HepG2 (cell line): ENCODE data around the gene PRR35. TPM values are rescaled to one million over a fixed set of nuclear protein-coding genes. Genes with fewer than 3 reads are reported as not detected.

Experiments used
- ATAC-seq: fragments of 200-7000 bp; cut with Tn5 transposase; 3 replicates; pipeline ENCODE4 v1.9.1; 2020; ENCODE audit warnings: mild to moderate bottlenecking, moderate library complexity
- BruUV-seq: library from RNA; stranded (reverse); fragments of 400-500 nt; replicated peaks from 2 replicates; lab custom pipeline; 2021; lab: Mats Ljungman, UMichigan
- CTCF ChIA-PET: fragments of 300-600 bp; formaldehyde crosslinking; extraction: SDS; loops from one replicate; lab custom pipeline; 2021; ENCODE audit warnings: low total read pairs, inconsistent platforms, low intra/inter-chr PET ratio; lab: Yijun Ruan, JAX
- POLR2A ChIA-PET: fragments of 350-600 bp; sonication (Branson Sonifier 250); formaldehyde crosslinking; loops from one replicate; lab custom pipeline; 2020; ENCODE audit warnings: antibody characterized with exemption, inconsistent platforms; lab: Yijun Ruan, JAX
- DNase-seq: peaks from one replicate; pipeline ENCODE4 v3.0.0-alpha.2; 2015; ENCODE audit warnings: low spot score
- FAIRE-seq: peaks from 3 replicates; lab custom pipeline; 2011; peaks lifted over from hg19 to GRCh38; lab: Jason Lieb, UNC
- H2AFZ ChIP-seq: one replicate; pipeline ENCODE4 v1.6.1; 2011; ENCODE audit warnings: low read length, inconsistent platforms
- H3K27ac ChIP-seq: fragments of 300-600 bp; 3 replicates; pipeline ENCODE4 v1.8.0; 2011; ENCODE audit warnings: mixed run types, mild to moderate bottlenecking, mixed read lengths, low read length, inconsistent platforms; ENCODE audit not compliant: insufficient read depth; ENCODE audit errors: extremely low read length
- H3K27me3 ChIP-seq, 2 experiments: fragments of 200-600 bp in 1 of 2; 2 replicates in 1 of 2; 3 replicates in 1 of 2; pipeline versions ENCODE4 v1.6.0 to v1.8.0; 2011; ENCODE audit warnings: low read length in 2 of 2, mild to moderate bottlenecking in 2 of 2, moderate library complexity in 2 of 2, inconsistent platforms in 1 of 2; ENCODE audit not compliant: insufficient read depth in 2 of 2, control insufficient read depth in 1 of 2
- H3K36me3 ChIP-seq, 2 experiments: fragments of 200-600 bp in 1 of 2; replicated peaks in 1 of 2; 2 replicates in 1 of 2; 3 replicates in 1 of 2; pipeline versions ENCODE4 v1.5.1 to v1.8.0; 2011; ENCODE audit warnings: low read length in 2 of 2, inconsistent platforms in 1 of 2; ENCODE audit not compliant: insufficient read depth in 2 of 2, control insufficient read depth in 1 of 2
- H3K4me1 ChIP-seq: 2 replicates; pipeline ENCODE4 v1.5.1; 2012; ENCODE audit warnings: low read length, inconsistent platforms; ENCODE audit not compliant: insufficient read depth
- H3K4me2 ChIP-seq: 2 replicates; pipeline ENCODE4 v1.6.0; 2011; ENCODE audit warnings: low read depth, low read length, inconsistent platforms
- H3K4me3 ChIP-seq, 3 experiments: fragments of 200-600 bp in 1 of 3; sonication (generic), shearing (Covaris generic) in 1 of 3; replicated peaks in 1 of 3; 2 replicates each; pipeline ENCODE4 v1.5.1; 2011 to 2016; ENCODE audit warnings: low read length in 3 of 3, inconsistent platforms in 2 of 3, low read depth in 2 of 3, mild to moderate bottlenecking in 2 of 3, control low read depth in 1 of 3, mixed read lengths in 1 of 3; ENCODE audit not compliant: insufficient read depth in 1 of 3
- H3K79me2 ChIP-seq: one replicate; pipeline ENCODE4 v1.6.1; 2011; ENCODE audit warnings: low read length, inconsistent platforms; ENCODE audit not compliant: insufficient read depth
- H3K9ac ChIP-seq: 2 replicates; pipeline ENCODE4 v1.6.0; 2011; ENCODE audit warnings: mild to moderate bottlenecking, low read depth, low read length, inconsistent platforms; ENCODE audit not compliant: insufficient read depth
- H3K9me3 ChIP-seq: 2 replicates; pipeline ENCODE4 v1.5.1; 2012; ENCODE audit warnings: mild to moderate bottlenecking, low read length
- H4K20me1 ChIP-seq: 2 replicates; pipeline ENCODE4 v1.6.0; 2011; ENCODE audit warnings: inconsistent platforms, mild to moderate bottlenecking, low read length, moderate library complexity; ENCODE audit not compliant: insufficient read depth
- AGO2 ChIP-seq: fragments of 200-400 bp; formaldehyde crosslinking; optimal IDR thresholded peaks from 2 replicates; pipeline ENCODE3; 2017; ENCODE audit warnings: mild to moderate bottlenecking, low read depth, low read length, moderate library complexity
- AKNA ChIP-seq: sonication (generic); formaldehyde crosslinking; IDR thresholded peaks from 2 replicates; pipeline ENCODE4 v1.4.0; 2020; ENCODE audit warnings: missing genetic modification reagents, borderline replicate concordance
- HNRNPLL ChIP-seq: fragments of 200-400 bp; formaldehyde crosslinking; IDR thresholded peaks from 2 replicates; pipeline ENCODE4 v1.6.1; 2017; ENCODE audit warnings: mild to moderate bottlenecking, low read depth, low read length; ENCODE audit not compliant: poor library complexity, severe bottlenecking
- MLX ChIP-seq: IDR thresholded peaks from 2 replicates; pipeline ENCODE4 v1.6.1; 2016
- PPARG ChIP-seq: conservative IDR thresholded peaks from 2 replicates; pipeline ENCODE4 v1.6.1; 2016; ENCODE audit warnings: missing biosample characterization, missing genetic modification reagents
- ZBTB21 ChIP-seq: sonication (generic); formaldehyde crosslinking; IDR thresholded peaks from 2 replicates; pipeline ENCODE4 v1.4.0; 2020; ENCODE audit warnings: missing genetic modification reagents
- ZBTB25 ChIP-seq: IDR thresholded peaks from 2 replicates; pipeline ENCODE4 v1.6.1; 2018; ENCODE audit warnings: missing genetic modification reagents
- ZNF639 ChIP-seq: conservative IDR thresholded peaks from 2 replicates; pipeline ENCODE4 v1.6.1; 2018; ENCODE audit warnings: missing genetic modification reagents
- ZNF710 ChIP-seq: sonication (generic); formaldehyde crosslinking; IDR thresholded peaks from 2 replicates; pipeline ENCODE4 v1.5.0; 2020; ENCODE audit warnings: mild to moderate bottlenecking, missing genetic modification reagents, borderline replicate concordance
- WGBS: methylation state at CpG from one replicate; pipeline ENCODE4 v1.1.6; 2017; ENCODE audit warnings: low lambda C conversion rate; 5-methylcytosine and 5-hydroxymethylcytosine counted together
- in situ Hi-C: cut with HindIII; loops from 2 replicates; pipeline ENCODE4 v1.10.0; 2017; ENCODE audit warnings: low pct_unique_long_range_greater_than_20kb; ENCODE audit not compliant: extremely low pct_ligation_motif_present
- intact Hi-C: fragments of 100-400 bp; cut with micrococcal nuclease; formaldehyde crosslinking; loops from one replicate; pipeline ENCODE4 v1.10.0; 2022; ENCODE audit not compliant: unreplicated experiment
- polyA plus RNA-seq, 8 experiments: library from polyadenylated mRNA; depleted of rRNA in 3 of 8; stranded (reverse) in 7 of 8; unstranded in 1 of 8; fragments of >200 nt; fragmentation: Illumina TruSeq in 4 of 8; extraction: Trizol in 4 of 8; gene quantifications; 2 replicates each; pipeline versions ENCODE4 v1.2.1 to v1.2.3, GENCODE V29; 2011 to 2016; ENCODE audit warnings: low read depth in 4 of 8, missing spikeins in 1 of 8, mixed read lengths in 1 of 8; ENCODE audit not compliant: insufficient read depth in 1 of 8
- total RNA-seq, 5 experiments: library from RNA; depleted of rRNA; stranded (reverse); fragments of >200 nt; fragmentation: Illumina TruSeq; extraction: Trizol; gene quantifications; 2 replicates each; pipeline ENCODE4 v1.2.3, GENCODE V29; 2016; ENCODE audit warnings: low read depth in 1 of 5

PRR35 gene
- total and polyA plus RNA-seq, 2 of the 13 experiments (the other 11 are each of a cell fraction or from before 2014, with no cell fraction given), result 0.07 to 0.16 TPM

GRCh38 chr16:551210-551609, 9.0 kb upstream of the PRR35 start (continued):
- TF ChIP-seq ZNF710, result no peak
- peak; percentile 20 for TF ChIP-seq AGO2
- peak; percentile 8 for TF ChIP-seq HNRNPLL

GRCh38 chr16:552171-552570, 8.0 kb upstream of the PRR35 start:
- no peaks in the 10 kb centered on the region for H4K20me1 ChIP-seq
- no peaks in the 10 kb centered on the region for H3K79me2 ChIP-seq
- no peaks in the 10 kb centered on the region for H3K9me3 ChIP-seq
- ATAC-seq (no peak), FAIRE-seq (no peak), DNase-seq (no peak)
- BruUV-seq, result no TSS peak
- no peak overlapping the region for H3K4me3 ChIP-seq
- peaks cover 4 to 8% of the 10 kb centered on the region in 2 experiments; a peak in 2 of 5 replicates for H3K36me3 ChIP-seq
- H3K27ac ChIP-seq, result no peak overlapping the region
- H2AFZ ChIP-seq, result no peak overlapping the region
- CTCF ChIA-PET, result no interaction called here
- 98% methylated on average over 16 of the region's 35 CpGs for WGBS
- 0 out of 5 replicates have a peak, but pooled peaks cover 0 to 1% of the 10 kb centered on the region in 2 experiments for H3K27me3 ChIP-seq
- intact Hi-C loops, result no loop called here
- H3K4me2 ChIP-seq, result no peak overlapping the region
- H3K9ac ChIP-seq, result no peak overlapping the region
- in situ Hi-C loops, result no loop called here
- H3K4me1 ChIP-seq, result peaks cover 36% of the 10 kb centered on the region
- POLR2A ChIA-PET, result interaction anchor here (0.5 kb wide), 1 partner anchor 429 kb away, joined by 3 read pairs; no protein-coding TSS in a partner anchor
- no peak for TF ChIP-seq ZBTB25 (CRISPR knock-in tag)
- TF ChIP-seq PPARG (CRISPR knock-in tag), result no peak
- no peak for TF ChIP-seq AKNA
- no peak for TF ChIP-seq ZBTB21
- TF ChIP-seq MLX, result no peak
- no peak for TF ChIP-seq ZNF639 (CRISPR knock-in tag)
